ENCODE results near the gene RAE1.

The RAE1 gene

DNA sequence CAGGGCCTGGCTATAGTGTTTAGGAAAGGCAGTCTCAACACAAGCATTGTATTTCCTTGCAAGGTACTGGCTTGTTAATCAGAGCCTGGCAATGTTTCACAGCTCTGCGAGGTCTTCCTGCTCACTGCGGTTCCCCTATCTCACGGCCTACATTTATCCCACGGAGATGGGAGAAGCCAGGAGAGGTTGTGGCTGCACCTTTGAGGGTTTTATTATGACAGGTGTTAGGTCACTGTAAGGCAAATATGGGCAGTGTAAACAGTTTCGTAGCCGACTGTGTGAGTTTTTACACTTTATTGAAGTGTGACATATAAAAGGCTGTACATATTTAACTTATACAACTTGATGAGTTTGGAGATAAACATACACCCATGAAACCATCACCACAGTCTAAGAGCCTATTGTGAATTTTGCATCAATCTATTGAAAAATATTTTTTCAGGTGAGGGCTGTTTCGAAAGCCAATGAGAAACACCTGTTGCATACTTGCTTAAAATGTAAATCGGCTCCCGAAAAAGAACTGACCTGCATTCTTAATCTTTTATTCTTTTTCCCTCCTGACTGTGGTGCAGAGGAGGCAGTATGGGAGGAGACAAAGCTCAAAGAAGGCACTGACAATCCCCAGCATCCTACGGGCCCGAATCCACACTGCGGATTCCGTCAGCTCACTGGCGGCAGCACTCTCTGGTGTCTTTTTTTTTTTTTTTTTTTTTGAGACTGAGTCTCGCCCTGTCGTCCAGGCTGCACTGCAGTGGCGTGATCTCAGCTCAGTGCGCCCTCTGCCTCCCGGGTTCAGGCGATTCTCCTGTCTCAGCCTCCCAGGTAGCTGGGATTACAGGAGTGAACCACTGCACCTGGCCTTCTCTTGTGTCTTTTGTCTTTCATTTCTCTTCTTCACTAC, 32.6 kb downstream of the RAE1 start:
- in situ Hi-C loops (cut with HindIII; ENCODE audit: low pct_ligation_motif_present, low pct_unique_long_range_greater_than_20kb, low sequenced_read_pairs), result no loop called here
- no peak for DNase-seq

DNA sequence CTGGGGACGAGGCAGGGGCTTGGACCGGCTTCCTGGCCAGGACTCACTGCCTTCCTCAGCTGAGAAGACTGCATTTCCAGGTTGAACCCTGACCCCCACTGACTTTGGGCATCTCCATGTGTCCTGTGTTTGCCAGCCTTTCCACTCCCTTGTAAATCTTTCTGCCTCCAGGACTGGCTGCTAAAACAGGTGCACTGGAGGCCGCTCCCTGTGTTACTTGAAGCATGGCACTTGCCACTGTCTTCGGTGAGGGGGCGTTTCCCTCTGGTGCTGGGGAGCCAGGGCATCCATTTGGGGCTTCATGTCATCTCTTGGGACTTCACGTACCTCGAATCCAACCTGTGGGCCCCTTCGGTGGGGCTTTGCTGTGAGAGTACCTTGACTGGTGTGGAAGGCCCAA, 33.4 kb downstream of the RAE1 start:
- DNase-seq, result no peak
- in situ Hi-C loops (cut with HindIII; ENCODE audit: low pct_ligation_motif_present, low pct_unique_long_range_greater_than_20kb, low sequenced_read_pairs), result no loop called here

DNA sequence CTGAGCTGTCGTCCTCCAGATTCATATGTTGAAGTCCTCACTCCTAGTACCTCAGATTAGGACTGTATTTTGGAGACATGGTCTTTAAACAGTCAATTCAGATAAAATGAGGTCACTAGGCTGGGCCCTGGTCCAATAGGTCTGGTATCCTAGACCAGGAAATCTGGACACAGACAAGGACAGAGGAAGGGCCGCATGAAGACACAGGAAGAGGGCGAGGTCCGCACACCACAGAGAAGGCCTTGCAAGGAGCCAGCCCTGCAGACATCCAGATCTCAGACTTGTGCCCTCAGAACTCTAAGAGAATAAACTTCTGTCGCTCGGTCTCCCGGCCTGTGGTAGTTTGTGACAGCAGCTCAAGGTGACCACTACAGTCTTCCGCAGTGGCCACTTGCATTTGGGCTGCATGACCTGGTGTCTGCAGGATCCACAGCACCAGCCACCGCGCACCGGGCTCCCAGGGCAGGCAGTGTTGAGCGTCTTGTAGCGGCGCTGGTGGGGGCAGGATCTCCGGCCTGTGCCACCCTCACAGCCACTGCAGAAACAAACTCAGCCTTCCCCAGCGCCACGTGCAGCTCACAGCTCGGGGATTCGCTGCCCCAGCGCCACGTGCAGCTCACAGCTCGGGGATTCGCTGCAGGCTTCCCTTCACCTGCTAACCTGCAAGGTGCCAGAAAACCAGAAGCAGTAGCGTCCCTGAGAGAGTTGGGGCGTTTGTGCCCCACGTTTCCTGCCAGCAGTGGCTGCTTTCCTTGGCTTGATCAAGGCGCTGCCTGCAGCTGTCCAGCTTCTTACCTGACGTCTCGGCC, 34.1 kb downstream of the RAE1 start:
- in situ Hi-C loops (cut with HindIII; ENCODE audit: low pct_ligation_motif_present, low pct_unique_long_range_greater_than_20kb, low sequenced_read_pairs), result no loop called here
- no peak for DNase-seq

GRCh38 chr20:57385940-57386339, 34.9 kb downstream of the RAE1 start:
- in situ Hi-C loops (cut with HindIII; ENCODE audit: low pct_ligation_motif_present, low pct_unique_long_range_greater_than_20kb, low sequenced_read_pairs), result no loop called here
- DNase-seq, result no peak

DNA sequence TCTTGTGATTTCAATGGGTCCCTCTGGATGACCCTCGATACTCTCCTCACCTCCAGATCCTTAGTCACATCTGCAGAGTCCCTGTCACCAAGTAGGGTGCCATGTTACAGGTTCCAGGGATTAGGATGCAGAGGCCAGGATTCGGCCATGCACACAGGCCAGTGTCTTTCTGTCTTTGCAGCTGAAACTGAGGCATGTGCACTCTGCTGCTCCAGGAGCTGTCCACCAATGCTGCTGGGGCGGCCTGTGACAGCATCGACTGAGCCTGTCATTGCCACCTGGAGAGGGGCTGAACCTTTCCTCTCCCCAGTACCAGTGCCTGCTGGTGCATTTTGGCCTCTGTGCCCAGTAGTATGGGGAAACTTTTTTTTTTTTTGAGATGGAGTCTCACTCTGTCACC, 35.7 kb downstream of the RAE1 start:
- in situ Hi-C loops (cut with HindIII; ENCODE audit: low pct_ligation_motif_present, low pct_unique_long_range_greater_than_20kb, low sequenced_read_pairs), result no loop called here
- DNase-seq, result no peak

DNA sequence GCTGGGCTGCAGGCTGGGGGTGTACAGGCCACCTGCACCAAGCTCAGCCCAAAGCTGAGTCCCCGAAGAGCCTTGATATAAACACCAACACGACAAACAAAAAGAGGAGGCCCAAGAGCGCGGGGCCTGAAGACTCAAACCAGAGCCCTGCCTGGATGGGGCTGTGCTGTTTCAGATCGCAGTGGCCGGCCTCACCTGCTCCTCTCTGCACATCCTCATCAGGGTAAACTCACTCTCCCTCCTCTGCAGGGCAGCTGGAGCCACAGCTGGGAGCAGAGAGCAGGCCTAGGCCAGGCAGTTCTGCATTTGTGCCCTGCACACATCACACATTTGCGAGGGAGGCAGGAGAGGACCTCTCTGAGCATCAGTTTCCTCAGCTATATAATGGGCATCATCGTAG, 36.4 kb downstream of the RAE1 start:
- in situ Hi-C loops (cut with HindIII; ENCODE audit: low pct_ligation_motif_present, low pct_unique_long_range_greater_than_20kb, low sequenced_read_pairs), result no loop called here

GRCh38 chr20:57387945-57388371, 36.9 kb downstream of the RAE1 start:
- in situ Hi-C loops (cut with HindIII; ENCODE audit: low pct_ligation_motif_present, low pct_unique_long_range_greater_than_20kb, low sequenced_read_pairs), result no loop called here
- DNase-seq, result no peak

More for the DNA sequence above, 36.4 kb downstream of the RAE1 start:
- no peak for DNase-seq

GRCh38 chr20:57388953-57389694, 38.1 kb downstream of the RAE1 start:
- in situ Hi-C loops (cut with HindIII; ENCODE audit: low pct_ligation_motif_present, low pct_unique_long_range_greater_than_20kb, low sequenced_read_pairs), result no loop called here
- peak; percentile 77 for DNase-seq

GRCh38 chr20:57389695-57390603, 38.9 kb downstream of the RAE1 start:
- in situ Hi-C loops (cut with HindIII; ENCODE audit: low pct_ligation_motif_present, low pct_unique_long_range_greater_than_20kb, low sequenced_read_pairs), result no loop called here
- no peak for DNase-seq

DNA sequence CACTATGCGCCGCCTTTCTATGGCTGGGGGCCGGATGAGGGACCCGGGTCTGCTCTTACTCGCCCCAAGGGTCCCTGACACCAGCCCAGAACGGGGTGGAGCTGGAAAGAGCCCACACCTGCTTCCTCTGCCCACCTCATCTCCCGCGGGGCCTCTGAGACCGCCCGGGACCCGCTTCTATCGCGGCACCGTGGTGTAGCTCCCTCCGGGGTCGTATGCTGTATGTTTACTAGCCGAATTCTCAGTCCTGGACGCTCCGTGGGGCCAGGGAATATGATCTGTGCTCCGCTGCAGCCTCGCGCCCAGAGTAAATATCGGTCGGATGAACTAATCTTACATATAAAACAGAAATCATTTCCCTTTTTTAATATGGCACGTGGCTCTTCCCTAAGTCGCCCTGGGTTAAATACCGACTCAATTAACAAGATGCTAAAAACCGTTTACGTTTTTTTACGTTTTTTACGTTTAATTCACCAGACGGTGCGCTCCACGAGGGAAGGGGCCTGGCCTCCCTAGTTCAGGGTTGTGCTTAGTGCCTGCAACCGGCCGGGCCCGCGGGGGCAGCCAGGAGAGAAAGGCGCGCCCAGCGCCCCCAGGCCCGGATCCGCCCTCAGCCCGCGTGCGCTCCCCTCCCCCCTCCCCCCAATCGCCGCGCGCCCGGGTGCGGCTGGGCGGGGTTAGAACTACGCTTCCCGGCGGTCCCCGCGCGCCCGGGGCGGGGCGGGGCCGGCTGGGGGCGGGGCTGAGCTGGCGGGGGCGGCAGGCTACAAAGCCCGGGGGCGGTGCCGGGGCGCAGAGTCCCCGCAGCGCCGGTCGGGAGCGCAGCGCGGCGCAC, 39.8 kb downstream of the RAE1 start, which contains the start of gene RBM38:
Gene RBM38, plus strand, starts transcription at position 793 of the 835 bp plus-strand sequence. CDS start 186 bp downstream, outside the sequence.
- DNase-seq, result peak; percentile 65
- in situ Hi-C loops (cut with HindIII; ENCODE audit: low pct_ligation_motif_present, low pct_unique_long_range_greater_than_20kb, low sequenced_read_pairs), result no loop called here

DNA sequence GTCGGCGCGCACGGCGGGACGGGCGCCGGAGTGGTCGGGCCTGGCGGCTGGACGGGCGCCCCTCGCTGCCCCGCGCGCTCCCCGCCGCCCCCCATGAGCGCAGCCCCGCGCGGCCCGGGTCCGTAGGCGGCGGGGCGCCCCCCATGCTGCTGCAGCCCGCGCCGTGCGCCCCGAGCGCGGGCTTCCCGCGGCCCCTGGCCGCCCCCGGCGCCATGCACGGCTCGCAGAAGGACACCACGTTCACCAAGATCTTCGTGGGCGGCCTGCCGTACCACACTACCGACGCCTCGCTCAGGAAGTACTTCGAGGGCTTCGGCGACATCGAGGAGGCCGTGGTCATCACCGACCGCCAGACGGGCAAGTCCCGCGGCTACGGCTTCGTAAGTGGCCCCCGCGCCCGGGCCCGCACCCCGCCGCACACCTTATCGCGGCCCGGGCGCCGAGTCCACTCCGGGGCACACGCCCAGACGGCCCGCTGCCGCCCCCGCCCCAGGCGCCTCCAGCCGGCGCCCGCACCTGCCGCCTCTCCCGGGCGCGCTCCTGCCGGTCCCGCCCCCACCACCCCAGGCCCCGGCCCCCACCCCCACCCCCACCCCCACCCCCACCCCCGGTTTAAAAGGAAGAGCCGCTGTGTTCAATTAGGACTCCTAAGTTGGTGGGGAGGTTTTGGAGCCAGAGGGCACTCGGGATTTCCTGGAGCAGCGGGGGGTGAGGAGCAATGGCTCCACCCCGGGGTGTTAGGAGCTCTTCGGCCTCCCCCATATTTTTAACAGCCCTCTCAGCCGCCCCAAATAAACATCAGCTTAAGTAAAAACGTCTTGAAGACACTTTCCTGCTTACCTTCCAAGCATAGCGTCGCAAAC, 40.6 kb downstream of the RAE1 start:
- peak; percentile 10 for DNase-seq
- in situ Hi-C loops (cut with HindIII; ENCODE audit: low pct_ligation_motif_present, low pct_unique_long_range_greater_than_20kb, low sequenced_read_pairs), result no loop called here

DNA sequence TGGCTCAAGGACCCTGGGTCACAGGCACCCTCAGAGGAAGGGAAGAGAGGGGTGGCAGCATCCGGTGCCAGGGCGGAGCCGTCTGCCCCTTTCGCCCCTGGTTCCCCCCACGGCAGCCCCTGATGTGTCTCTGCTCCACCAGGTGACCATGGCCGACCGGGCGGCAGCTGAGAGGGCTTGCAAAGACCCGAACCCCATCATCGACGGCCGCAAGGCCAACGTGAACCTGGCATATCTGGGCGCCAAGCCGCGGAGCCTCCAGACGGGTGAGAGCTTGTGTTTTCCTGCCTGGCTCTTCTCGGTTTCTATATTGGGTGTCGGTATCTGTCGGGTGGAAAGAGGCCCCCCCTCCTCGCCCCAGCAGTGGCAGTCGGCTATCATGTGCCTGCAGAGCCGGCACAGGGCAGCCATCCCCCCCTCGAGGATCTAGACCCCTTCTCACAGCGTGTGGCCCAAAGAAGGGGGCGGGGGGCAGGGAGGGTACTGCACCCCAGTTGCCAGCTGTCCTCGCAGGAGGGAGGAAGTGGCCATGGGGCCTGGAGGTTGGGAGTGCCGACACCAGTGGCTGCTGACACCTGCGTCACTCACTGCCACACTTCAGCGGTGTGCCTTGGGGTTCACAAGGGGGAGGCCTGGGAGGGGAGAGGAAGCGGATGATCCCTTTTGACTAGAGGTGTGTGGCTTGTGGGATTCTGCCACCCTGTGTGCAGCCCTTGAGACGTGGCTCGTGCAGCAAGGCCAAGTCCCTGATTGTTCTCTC, 41.6 kb downstream of the RAE1 start:
- in situ Hi-C loops (cut with HindIII; ENCODE audit: low pct_ligation_motif_present, low pct_unique_long_range_greater_than_20kb, low sequenced_read_pairs), result no loop called here
- DNase-seq, result no peak

GRCh38 chr20:57393321-57394120, 42.5 kb downstream of the RAE1 start:
- in situ Hi-C loops (cut with HindIII; ENCODE audit: low pct_ligation_motif_present, low pct_unique_long_range_greater_than_20kb, low sequenced_read_pairs), result no loop called here
- DNase-seq, result no peak

DNA sequence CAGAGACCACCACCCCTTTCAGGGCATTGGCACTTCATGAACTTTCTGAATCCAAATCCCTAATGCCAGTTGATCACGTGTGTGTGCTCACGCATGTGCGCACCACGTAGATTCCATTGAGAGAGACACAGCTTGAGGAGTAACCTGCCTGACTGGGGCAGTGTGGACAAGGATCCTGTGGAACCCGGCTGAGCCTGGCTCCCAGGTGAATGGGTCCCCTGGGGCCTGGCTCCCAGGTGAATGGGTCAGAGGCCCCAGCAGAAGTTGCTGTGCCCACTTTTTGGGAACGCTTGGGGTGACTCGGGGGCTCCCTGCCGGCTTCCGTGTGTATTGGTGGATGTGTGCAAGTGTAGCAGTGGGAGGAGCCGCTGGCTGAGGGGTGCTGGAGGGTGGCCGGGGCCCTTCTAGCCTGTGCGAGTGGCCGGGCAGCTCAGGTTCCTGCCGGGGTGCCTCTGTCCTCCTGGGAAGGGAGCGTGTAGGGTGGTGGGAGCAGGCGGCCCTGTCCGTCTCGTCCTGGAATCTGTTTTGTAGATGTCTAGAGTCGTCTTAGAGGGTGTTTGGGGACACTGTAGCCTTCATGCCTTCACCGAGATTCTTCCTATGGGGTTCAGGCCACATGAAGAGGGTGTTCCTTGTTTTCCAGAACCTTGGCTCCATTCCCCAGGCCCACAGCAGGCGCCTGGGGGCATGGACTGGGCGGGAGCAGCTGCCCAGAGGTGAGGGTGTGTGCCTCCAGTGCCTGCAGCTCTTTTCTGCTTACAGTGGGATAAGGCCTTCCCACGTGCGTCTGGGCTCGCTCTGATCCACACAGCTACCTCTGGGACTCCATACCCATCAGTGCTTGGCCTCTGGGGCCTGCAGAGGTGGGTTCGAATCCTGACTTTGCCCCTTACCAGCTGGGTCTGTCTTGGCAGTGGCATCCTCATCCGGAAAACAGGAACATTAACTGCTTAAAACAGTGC, 43.3 kb downstream of the RAE1 start:
- in situ Hi-C loops (cut with HindIII; ENCODE audit: low pct_ligation_motif_present, low pct_unique_long_range_greater_than_20kb, low sequenced_read_pairs), result no loop called here
- no peak for DNase-seq
